SHP77 (cell line): ENCODE measurements around the gene MED14.
"Not testable (repeated sequence)": the region's sequence is repeated elsewhere in the genome, so short reads cannot be mapped to it uniquely, and the experiment has no call there.

Experiments used
- DNase-seq, 2 experiments: peaks; one replicate each; lab custom pipeline; 2025; lab: John Stamatoyannopoulos, UW

Gene MED14

GRCh38 chrX:40735325-40736169 is at the start of gene MED14:
MED14 (minus strand) TSS chrX:40735542; CDS start chrX:40735412, 130 bp downstream.
- peak; percentile 55 to 77 for DNase-seq

- DNase-seq: no peak
These were observed 49.3 kb upstream of the MED14 start for GRCh38 chrX:40784516-40785151.

GRCh38 chrX:40782644-40783259 is 47.4 kb upstream of the MED14 start:
- not testable (repeated sequence) for DNase-seq

GRCh38 chrX:40780951-40781350 is 45.6 kb upstream of the MED14 start:
- DNase-seq: no peak

GRCh38 chrX:40780082-40780481 is 44.7 kb upstream of the MED14 start:
- no peak for DNase-seq

- no peak for DNase-seq
These were observed 43.7 kb upstream of the MED14 start for GRCh38 chrX:40778861-40779575.

GRCh38 chrX:40773809-40774208 is 38.5 kb upstream of the MED14 start:
- DNase-seq: no peak

GRCh38 chrX:40773188-40773587 is 37.8 kb upstream of the MED14 start:
- no peak for DNase-seq

- no peak for DNase-seq
These were observed 36.9 kb upstream of the MED14 start for GRCh38 chrX:40772290-40772689.

GRCh38 chrX:40761762-40762161 is 26.4 kb upstream of the MED14 start:
- no peak for DNase-seq

- no peak for DNase-seq
These were observed 24.0 kb upstream of the MED14 start for GRCh38 chrX:40759374-40759773.

GRCh38 chrX:40757058-40757457 is 21.7 kb upstream of the MED14 start:
- no peak for DNase-seq

- no peak for DNase-seq
These were observed 20.2 kb upstream of the MED14 start for GRCh38 chrX:40755291-40756249.

GRCh38 chrX:40749681-40750494 is 14.5 kb upstream of the MED14 start:
- no peak for DNase-seq

- DNase-seq: no peak
These were observed 13.6 kb upstream of the MED14 start for GRCh38 chrX:40748977-40749376.

- no peak for DNase-seq
These were observed 11.2 kb upstream of the MED14 start for GRCh38 chrX:40746521-40746920.

- DNase-seq: peak in 1 of 2 experiments; percentile 33
These were observed 796 bp upstream of the MED14 start for GRCh38 chrX:40736170-40736505.

GRCh38 chrX:40734971-40735324 is 394 bp downstream of the MED14 start:
- DNase-seq: no peak

- no peak for DNase-seq
These were observed 1.6 kb downstream of the MED14 start for GRCh38 chrX:40733706-40734105.

- DNase-seq: not testable (repeated sequence)
These were observed 2.8 kb downstream of the MED14 start for GRCh38 chrX:40732499-40732898.
